GM12801 (cell line): ENCODE measurements around the gene SFXN5.

Source experiments
- CTCF ChIP-seq: IDR thresholded peaks from one replicate; pipeline ENCODE4 v1.5.1; 2011; ENCODE audit warnings: control low read depth; ENCODE audit not compliant: insufficient read length; ENCODE audit errors: extremely low read depth

SFXN5 gene

GRCh38 chr2:72917877-72918553, 153.5 kb downstream of the SFXN5 start:
- no peak for TF ChIP-seq CTCF

- TF ChIP-seq CTCF = no peak
Measured at GRCh38 chr2:72917138-72917876, 154.2 kb downstream of the SFXN5 start, which contains the start of gene EMX1. Gene EMX1 (plus strand): TSS chr2:72917519. CDS start chr2:72917853, 334 bp downstream.

- no peak for TF ChIP-seq CTCF
Measured at GRCh38 chr2:72916743-72917137, 154.8 kb downstream of the SFXN5 start.

- no peak for TF ChIP-seq CTCF
Measured at GRCh38 chr2:72915907-72916742, 155.4 kb downstream of the SFXN5 start.

GRCh38 chr2:72915320-72915906, 156.1 kb downstream of the SFXN5 start:
- TF ChIP-seq CTCF = no peak

GRCh38 chr2:72914589-72915319, 156.8 kb downstream of the SFXN5 start:
- TF ChIP-seq CTCF = no peak
